NCI-H460 (cell line): Measurements from ENCODE around the gene SEC22C. TPM values are rescaled to one million over a fixed set of nuclear protein-coding genes. Genes with fewer than 3 reads are reported as not detected.
"Not testable (repeated sequence)": the region's sequence is repeated elsewhere in the genome, so short reads cannot be mapped to it uniquely, and the experiment has no call there.

Experiments
- DNase-seq: peaks from one replicate; pipeline ENCODE4 v3.0.0-alpha.2; 2016; ENCODE audit warnings: low read depth; ENCODE audit errors: extremely low read depth
- total RNA-seq: library from RNA; depleted of rRNA; stranded (reverse); fragments of >200 nt; shearing (Covaris generic); gene quantifications from 2 replicates; pipeline ENCODE4 v1.2.3, GENCODE V29; 2014

Gene SEC22C
- total RNA-seq, 1 experiment from 2014 or later = 57.2 TPM

- no peak for DNase-seq
These were observed 805 bp upstream of the SEC22C start for GRCh38 chr3:42582474-42583070.

- DNase-seq = no peak
These were observed 413 bp downstream of the SEC22C start for GRCh38 chr3:42581400-42581708.

GRCh38 chr3:42579346-42579745 is 2.4 kb downstream of the SEC22C start:
- DNase-seq = not testable (repeated sequence)

GRCh38 chr3:42578054-42578453 is 3.7 kb downstream of the SEC22C start:
- no peak for DNase-seq

GRCh38 chr3:42575137-42575741 is 6.5 kb downstream of the SEC22C start:
- DNase-seq = no peak

- peak; percentile 48 for DNase-seq
These were observed 9.5 kb downstream of the SEC22C start for GRCh38 chr3:42572278-42572677.

GRCh38 chr3:42569593-42570142 is 12.1 kb downstream of the SEC22C start:
- no peak for DNase-seq

GRCh38 chr3:42562047-42562907 is 19.5 kb downstream of the SEC22C start:
- DNase-seq = no peak

- no peak for DNase-seq
These were observed 23.9 kb downstream of the SEC22C start for GRCh38 chr3:42557854-42558253.

- DNase-seq = not testable (repeated sequence)
These were observed 24.9 kb downstream of the SEC22C start for GRCh38 chr3:42556817-42557216.

GRCh38 chr3:42556089-42556632 is 25.6 kb downstream of the SEC22C start:
- no peak for DNase-seq

- DNase-seq = no peak
These were observed 28.9 kb downstream of the SEC22C start for GRCh38 chr3:42552830-42553229.

GRCh38 chr3:42550250-42550649 is 31.5 kb downstream of the SEC22C start:
- no peak for DNase-seq

- DNase-seq = no peak
These were observed 32.6 kb downstream of the SEC22C start for GRCh38 chr3:42549131-42549530.

- DNase-seq = peak; percentile 40
These were observed 34.3 kb downstream of the SEC22C start for GRCh38 chr3:42547401-42547945.

GRCh38 chr3:42546691-42547213 is 35.0 kb downstream of the SEC22C start:
- DNase-seq = no peak

- no peak for DNase-seq
These were observed 36.4 kb downstream of the SEC22C start for GRCh38 chr3:42545284-42545900.

- DNase-seq = no peak
These were observed 37.1 kb downstream of the SEC22C start for GRCh38 chr3:42544492-42545283.

GRCh38 chr3:42541079-42541478 is 40.7 kb downstream of the SEC22C start:
- DNase-seq = no peak
